ENCODE data around the gene MPO. TPM values are rescaled to one million over a fixed set of nuclear protein-coding genes. Genes with fewer than 3 reads are reported as not detected.
A peak's percentile ranks its signal among the peaks of the same experiment; 100 is the strongest.

Gene MPO
- total RNA-seq, 1 donor from 2014 or later = 1.2 TPM

DNA sequence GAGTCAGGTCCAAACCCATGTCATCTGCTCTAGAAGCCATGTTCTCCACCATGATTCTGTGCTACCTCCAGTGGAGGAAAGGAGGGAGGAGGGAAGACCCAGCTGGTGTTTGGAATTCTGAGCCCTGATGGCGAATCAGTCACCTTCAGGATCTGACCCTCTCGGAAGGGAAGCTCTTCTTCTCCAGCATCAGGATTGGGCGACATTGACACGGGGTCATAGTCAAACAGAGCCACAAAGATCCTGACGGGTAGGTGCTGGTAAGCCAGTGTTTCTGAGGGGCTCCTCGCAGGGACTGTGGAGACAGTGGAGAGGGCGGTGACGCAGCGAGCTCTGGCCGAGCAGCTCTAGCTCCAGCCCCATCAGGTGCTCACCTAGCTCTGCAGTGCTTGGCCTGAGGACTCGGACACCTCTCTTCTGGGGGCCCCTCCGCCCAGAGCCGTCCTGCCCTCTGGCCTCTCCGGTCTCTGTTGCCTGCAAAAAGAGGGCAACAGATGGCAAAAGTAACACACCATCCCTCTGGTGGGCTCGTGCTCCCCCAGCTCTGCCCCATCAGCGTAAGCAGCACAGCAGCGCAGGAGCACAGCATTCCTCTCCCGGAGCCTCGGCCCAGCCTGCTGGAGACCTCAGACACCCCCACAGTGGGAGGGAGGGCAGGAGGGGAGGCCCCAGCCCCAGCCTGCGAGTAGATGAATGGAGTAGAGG, 26.9 kb upstream of the MPO start:
- no peak for FAIRE-seq
- no peak for DNase-seq (ENCODE audit: low spot score in 2 of 2)

DNA sequence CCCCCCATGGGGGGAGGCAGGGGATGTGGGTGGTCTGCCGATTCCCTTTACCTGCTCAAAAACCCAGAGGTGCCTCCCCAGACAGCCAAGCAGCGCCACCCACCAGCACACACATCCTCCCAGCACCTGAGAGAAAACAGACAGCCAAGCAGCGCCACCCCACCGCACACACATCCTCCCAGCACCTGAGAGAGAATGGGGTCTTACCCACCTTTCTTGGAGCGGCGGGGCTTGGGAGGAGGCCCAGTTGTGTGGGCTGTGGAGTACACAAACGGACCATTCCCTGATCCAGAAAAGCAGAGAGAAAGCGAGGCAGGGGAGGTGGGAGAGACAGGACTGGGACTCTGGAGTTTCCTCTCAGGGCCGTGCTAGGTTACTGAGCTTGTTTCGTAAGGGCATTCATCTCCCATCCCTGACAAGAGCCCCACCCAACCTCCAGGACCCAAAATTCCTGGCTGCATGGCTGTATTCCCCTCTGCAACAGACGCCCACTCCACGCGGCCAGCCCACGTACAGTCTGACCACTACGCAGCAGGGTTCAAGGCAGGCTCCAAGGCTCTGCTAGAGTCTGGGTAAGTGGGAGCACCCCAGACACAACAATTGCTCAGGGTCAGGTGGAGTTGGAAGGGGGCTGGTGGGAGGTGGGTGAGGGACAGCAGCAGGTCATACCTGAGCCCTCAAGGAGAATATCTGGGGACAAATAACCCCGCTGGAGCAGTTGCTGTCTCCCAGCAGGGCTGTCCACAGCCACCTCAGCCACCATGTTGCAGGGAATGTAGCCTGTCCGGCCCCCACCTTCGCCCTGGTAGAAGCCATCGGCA, 25.6 kb upstream of the MPO start:
- no peak for DNase-seq (ENCODE audit: low spot score in 2 of 2)
- no peak for FAIRE-seq

DNA sequence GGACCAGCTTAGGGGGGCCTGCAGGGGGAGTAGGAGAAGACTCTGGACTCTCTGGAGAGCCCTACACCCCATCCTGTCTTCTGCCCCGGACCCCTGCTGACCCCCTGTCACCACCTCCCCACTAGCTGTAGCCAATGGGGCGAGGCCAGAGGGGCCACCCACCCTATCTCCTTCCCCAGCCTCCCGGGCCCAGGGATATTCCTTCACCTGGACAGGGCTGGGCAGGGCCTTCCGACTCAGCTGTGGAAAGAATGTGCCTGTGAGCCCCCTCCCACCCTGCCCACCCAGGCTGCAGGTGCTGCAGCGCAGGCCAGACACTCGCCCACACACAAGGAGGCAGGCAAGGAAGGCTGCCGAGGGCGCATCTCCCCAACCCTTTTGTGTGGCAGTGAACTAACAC, 24.9 kb upstream of the MPO start:
- FAIRE-seq (no peak), DNase-seq (ENCODE audit: low spot score in 2 of 2) (no peak)

DNA sequence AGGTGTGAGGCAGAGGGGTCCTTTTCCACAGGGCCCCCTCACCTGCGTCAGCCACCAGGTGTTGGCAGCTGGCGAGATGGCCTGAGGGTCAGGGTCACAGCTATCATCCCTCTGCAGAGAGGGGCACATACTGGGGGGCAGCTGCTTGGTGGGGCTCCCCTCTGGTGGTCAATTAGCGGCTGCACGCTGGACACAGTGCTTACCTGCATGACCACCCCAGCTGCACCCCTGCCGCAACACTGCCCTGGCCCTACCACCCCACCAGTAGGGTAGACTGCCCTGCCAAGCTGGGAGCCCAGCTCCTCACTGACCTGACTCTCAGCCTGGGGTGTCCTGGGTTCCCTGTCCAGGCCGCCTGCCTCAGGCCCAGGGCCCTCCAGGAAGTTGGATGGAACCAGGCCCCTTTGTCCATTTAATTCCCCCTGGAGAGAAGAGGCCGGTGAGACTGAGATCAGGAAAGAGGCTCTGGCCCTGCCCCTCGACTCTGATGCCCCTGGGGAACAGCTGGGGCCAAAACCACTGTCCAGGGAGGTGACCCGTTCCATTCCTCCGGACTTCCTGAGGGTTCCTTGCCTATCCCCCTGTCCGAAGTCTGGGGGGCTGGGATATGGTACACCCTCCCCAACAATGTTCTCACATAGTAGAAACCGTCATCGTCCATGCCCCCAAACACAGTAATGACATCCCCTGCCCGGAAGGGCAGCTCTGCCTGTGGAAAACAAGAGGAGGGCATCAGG, 24.2 kb upstream of the MPO start:
- DNase-seq (ENCODE audit: low spot score in 2 of 2) (no peak), FAIRE-seq (no peak)

DNA sequence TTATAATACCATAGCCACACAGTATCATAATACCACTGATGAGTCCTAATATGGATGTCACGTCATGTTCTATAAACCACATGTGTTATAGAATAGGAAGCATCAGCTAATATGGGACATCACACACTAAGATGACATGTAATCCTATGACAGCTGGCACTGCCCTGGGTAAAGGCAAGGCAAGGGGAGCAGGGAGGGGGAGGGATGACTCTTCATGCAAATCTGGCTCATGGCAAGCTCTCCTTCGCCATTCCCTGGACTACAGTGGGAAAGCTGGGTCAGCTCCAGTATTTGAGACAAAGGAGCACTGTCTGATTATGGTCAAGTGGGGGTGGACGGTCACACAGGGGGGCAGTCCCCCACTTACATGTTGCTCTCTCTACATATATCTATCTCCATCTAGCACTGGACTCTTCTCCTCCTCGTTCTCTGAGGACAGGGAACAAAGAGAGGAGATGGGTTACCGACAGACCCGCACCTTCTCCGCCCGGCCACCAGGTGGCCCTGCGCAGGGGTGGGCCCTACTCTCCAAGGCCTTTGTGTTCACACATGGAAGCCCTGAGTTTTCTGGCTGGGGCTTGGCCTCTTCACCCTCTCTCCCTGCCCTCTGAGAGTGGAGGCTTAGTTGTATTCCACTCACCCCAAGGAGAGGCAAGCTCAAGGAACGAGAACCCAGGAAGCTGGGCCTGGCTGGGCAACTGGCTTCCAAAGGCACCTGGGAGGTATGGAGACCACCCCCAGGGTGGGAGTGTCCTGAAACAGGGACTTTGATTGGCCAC, 23.4 kb upstream of the MPO start:
- FAIRE-seq (no peak), DNase-seq (ENCODE audit: low spot score in 2 of 2) (peak in 1 of 2 donors; percentile 69)

DNA sequence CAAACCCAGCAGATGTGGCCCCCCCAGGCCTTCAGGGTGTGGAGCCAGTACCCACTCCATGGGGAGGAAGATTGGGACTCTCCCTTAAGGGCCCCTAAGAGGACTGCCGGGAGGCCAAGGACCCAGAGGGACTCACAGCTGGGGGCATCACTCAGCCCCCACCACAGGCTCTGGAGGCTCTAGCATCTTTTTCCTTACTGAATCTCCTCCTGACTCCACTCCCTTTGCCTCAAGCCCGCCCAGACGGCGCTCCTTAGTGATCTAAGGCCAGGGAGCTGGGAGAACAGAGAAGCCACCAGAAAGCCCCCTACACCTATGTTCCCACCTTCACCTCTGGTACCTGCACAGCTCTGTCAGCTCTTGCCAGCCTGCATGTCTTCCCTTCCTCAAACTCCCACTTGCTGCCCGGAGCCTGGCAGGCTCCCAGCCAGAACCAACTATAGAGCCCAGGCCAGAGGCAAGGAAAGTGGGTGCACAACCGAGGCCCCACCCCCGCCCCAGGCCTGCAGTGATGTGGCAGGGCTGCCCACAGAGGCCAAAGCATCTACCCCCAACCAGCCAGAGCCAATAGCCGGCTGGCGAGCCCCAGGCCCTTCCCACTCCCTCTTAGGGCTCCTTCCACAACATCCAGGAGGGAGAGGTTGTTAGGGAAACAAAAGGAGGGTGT, 22.3 kb upstream of the MPO start:
- FAIRE-seq = no peak

DNA sequence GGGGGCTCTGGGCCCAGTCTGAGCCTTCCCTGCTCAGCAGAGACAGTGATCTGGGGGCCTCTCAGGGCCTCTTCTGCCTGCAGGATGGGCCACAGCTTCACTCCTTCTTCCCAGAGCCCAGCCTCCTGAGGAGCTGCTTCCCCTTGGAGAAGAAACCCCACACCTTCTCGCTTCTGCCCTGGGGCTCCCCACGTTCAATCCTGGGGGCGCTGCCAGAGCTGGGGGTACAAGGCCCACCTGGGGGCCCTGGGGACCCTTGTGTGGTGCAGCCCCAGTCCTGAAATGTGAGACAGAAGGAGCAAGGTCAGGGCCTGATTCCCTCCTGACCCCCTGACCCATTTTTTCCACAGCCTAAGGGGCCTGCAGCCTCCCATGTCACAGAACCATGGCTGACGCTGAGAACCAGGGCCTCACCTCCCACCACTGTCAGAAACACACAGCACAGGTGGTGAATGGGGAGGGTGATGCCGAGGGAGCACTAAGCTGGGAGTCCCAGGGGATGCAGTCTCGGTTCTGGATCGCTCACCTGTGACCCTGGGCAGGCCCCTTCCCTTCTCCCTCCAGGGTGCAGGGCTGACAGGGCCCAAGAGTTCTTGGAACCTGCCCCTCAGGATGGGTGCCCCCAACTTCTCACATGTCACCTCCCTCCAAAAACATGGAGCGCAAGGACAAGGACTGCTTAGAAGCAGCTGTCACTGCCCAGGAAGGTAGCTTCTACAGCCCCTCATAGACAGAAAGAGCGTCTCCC, 21.6 kb upstream of the MPO start:
- DNase-seq (ENCODE audit: low spot score in 2 of 2) (no peak), FAIRE-seq (no peak)

More for the DNA sequence above, 22.3 kb upstream of the MPO start:
- no peak for DNase-seq (ENCODE audit: low spot score in 2 of 2)

DNA sequence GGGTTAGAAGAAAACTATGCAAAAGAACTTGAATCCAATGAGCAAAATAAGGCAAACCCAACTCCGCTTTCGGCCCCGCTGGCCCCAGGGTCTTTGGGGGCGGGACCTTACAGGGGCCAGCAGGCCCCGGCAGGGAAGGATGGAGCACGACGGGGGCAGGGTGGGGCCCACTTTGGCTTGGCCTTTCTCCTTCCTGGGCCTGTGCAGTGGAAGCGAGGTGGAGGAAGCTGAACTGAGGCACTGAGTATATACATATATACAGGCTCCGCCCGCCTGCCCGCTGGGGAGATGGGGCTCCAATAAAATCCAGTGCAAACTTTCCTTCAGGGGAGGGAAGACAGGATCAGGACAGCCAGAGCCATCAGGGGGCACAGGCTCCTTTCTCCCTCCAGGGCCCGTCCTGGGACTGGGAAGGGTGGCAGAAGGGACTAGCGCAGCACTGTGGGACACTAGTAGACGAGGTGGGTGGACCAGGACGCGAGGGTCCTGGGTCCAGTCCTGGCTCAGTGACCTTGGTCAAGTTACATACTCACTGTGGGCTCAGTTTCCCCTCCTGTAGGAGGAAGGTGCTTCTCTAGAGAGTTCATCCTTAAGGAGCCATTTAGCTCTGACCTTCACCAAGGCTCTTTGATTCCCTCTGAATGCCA, 20.9 kb upstream of the MPO start:
- no peak for DNase-seq (ENCODE audit: low spot score in 2 of 2)
- no peak for FAIRE-seq

DNA sequence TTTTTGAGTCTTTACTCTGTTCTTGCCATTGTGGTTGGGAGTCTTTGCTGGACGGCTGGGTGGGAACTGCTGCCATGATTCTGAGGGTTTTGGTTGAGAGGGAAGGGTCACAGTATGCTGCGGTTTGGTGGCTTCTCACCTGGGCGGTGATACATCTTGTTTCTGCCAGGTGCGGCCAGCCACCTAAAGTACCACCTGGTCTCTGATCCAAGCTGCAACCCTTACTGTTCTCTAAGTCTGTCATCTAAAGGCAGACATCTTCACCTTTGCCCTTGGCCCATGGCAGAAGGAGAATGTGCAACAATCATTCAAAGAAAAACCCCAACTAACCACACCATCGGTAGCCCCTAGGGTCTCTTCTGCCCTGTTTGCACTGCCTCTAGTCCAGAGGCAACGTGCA, 19.6 kb upstream of the MPO start:
- DNase-seq (ENCODE audit: low spot score in 2 of 2) (no peak), FAIRE-seq (no peak)

DNA sequence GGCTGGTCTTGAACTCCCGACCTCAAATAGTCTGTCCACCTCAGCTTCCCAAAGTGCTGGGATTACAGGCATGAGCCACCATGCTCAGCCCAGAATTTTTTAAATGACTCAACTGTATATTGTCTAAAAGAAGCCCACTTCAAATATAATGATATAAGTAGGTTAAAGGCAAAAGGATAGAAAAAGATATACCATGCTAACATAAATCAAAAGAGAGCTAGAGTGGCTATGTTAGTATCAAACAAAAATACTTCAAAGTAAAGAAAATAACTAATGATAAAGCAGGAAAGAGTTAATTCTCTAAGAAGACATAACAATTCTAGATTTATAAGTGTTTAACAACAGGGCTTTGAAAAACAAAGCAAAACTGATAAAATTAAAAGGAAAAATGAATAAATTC, 13.3 kb upstream of the MPO start:
- no peak for FAIRE-seq
- DNase-seq (ENCODE audit: low spot score in 2 of 2) = no peak

DNA sequence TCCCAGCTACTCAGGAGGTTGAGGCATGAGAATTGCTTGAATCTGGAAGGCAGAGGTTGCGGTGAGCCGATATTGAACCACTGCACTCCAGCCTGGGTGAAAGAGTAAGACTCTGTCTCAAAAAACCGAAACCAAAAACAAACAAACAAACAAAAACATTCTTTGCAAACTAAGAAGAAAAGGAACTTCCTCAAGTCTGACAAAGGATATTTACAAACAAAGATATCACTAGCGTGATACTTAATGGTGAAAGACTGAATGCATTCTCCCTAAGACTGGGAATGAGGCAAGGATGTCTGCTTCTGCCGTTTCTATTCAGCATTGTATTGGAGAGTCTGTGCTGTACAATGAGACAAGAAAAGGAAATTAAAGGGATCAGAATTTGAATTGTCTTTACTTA, 10.5 kb upstream of the MPO start:
- DNase-seq (ENCODE audit: low spot score in 2 of 2) (no peak), FAIRE-seq (no peak)

DNA sequence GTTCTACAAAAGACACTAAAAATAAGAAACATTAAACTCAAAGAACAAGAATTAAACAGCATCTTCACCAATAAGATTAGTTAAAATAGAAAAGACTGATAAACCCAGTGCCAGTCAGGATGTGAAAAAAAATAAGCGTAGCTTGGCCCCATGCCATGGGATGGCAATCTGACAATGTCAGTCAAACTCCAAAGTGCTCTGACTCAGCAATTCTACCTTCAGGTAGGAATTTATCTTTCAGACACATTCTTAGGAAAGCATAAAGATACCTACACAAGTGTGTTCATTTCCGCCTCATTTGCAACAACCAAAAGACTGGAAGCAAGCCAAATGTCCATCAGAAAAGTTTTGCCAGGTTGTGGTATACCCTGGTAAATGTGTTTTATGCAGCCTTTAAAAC, 9.1 kb upstream of the MPO start:
- DNase-seq (ENCODE audit: low spot score in 2 of 2) = no peak
- no peak for FAIRE-seq

DNA sequence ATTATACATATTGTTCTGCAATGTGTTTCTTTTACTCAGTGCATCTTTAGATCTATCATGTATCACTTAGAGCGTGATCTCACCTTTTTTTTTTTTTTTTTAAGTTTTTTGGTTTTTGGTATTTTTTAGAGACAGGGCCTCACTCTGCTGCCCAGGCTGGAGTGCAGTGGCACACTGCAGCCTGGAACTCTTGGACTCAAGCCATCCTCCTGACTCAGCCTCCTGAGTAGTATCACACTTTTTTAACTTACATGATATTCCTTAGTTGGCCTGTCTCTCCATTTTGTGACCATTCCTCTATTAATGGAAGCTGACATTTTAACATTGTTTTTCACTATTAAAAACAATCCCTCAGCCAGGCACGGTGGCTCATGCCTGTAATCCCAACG, 4.7 kb upstream of the MPO start:
- DNase-seq (ENCODE audit: low spot score in 2 of 2) (no peak), FAIRE-seq (no peak)

DNA sequence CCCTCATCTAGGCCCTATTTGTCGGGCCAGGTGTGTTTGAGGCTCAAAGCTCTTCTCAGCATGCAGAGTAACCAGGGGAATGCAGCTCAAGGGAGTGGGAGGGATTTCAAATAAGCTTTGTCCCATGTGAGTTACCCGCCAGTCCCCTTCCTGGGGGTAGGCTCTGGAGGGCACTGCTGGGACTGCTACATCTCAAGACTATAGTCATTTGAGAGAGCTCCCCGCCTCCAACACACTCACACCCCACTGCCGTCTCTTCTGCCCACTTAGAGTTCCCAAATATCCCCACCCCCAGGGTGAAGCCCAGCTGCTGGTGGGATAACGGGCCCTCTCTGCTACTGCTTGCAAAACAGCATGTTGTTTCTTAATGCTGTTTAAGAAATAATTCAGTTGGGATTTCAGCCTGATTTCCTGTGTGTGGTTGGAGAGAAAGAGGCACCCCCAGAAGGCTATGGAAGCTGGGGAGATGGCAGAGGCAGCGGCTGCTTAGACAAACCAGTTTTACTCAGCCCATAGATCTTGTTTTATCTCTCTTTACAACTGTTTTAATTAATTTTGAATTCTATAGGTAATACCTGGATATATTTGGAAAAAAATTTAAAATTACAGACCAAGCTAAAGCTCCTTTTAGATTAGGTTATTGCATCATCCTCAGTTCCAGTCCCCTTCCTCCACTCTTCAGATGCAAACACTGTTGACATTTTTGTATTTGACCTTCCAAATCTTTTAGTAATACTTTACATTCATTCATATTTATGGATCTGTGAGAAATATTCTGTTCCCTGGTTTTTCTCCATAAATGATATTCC, 4.1 kb upstream of the MPO start:
- DNase-seq (ENCODE audit: low spot score in 2 of 2) (no peak), FAIRE-seq (no peak)

DNA sequence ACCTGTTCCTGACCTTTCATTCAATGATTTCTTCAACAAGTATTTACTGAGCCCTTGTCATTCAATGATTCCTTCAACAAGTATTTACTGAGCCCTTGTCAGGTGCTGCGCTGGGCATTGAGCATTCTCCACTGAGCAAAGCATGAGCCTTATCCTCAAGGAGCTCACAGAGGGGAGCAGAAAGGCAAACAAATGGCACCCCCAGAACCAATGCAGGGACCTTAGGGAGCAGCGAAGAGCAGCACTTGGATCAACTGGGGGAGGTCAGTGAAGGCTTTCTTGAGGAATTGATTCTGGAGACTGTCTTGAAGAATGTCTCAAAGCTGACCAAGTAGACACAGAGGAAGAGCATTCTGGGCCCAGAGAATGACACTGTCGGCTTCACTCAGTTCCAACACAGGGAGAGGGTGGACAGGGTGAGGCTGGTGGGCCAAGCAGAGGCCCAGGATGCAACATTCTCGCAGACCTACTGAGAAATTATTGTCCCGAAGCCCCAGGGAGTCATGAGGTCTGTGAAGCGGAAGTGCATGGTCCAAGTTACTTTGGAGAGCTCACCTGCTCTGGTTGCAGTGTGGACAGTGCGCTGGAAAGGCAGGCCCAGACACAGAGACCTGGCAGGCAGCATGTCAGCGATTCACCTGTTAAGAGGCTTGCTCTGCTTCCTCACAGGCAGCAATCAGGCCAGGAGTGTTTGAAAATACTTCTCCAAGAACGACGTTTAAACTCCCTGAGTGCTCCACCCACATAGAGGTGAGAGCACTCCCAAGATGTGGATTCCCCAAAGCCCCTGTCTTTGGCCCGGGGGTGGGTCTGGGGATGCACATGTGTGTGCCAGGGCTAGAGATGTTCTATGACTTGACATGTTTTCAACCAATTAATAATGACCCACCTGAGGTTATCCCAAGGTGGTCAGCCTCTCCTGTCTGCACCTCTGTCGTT, 3.2 kb upstream of the MPO start:
- FAIRE-seq (no peak), DNase-seq (ENCODE audit: low spot score in 2 of 2) (no peak)

DNA sequence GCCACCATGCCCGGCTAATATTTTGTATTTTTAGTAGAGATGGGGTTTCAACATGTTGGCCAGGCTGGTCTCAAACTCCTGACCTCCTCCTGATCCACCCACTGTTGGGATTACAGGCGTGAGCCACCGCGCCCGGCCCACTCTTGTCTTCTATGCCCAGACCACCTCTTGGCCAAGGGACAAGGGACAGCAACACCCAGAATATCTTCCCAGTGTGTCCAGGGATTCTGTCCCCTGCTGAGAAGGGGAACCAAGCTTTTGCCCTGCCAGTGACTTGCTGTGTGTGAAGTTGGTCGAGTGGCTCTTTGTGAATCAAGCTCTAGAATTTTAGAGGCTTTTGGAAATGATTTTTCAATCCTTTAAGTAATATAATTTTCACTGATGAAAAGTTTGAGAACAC, 1.7 kb upstream of the MPO start:
- DNase-seq (ENCODE audit: low spot score in 2 of 2) (no peak), FAIRE-seq (no peak)

DNA sequence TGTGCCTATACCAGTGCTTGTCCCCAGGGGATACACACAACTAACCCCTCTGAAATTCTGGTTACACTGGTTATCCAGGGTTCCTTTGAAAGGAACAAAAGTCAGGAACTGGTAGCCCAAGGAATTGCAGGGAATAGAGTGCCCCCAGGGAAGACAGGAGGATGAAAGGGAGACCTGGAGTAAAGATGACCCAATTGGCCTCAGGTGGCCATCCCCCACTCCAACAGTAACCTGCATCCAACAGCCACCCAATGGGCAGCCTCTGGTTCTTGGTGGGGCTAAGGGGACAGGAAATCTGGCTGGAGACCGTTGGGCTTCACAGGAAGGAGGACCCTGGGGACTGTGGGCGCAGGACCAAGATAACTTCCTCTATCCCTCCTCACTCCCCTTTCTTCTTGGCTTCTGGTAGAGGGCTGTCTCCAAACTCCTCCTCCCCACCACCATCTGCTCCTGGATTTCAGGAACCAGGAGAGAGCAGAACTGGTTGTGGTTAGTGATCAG, 826 bp upstream of the MPO start:
- FAIRE-seq = no peak
- DNase-seq (ENCODE audit: low spot score in 2 of 2) = no peak
